Loucy (cell line): ENCODE results near the gene HOXD10.

ENCODE experiments used
- CTCF ChIP-seq: fragments of 200-600 bp; sonication (generic); conservative IDR thresholded peaks from 2 replicates; pipeline ENCODE4 v1.5.1; 2014; ENCODE audit warnings: mild to moderate bottlenecking, antibody characterized with exemption, low read length
- EZH2phosphoT487 ChIP-seq: fragments of 200-600 bp; IDR thresholded peaks from 2 replicates; pipeline ENCODE4 v1.6.1; 2018; ENCODE audit warnings: antibody characterized with exemption, mild to moderate bottlenecking, moderate library complexity, borderline replicate concordance

DNA sequence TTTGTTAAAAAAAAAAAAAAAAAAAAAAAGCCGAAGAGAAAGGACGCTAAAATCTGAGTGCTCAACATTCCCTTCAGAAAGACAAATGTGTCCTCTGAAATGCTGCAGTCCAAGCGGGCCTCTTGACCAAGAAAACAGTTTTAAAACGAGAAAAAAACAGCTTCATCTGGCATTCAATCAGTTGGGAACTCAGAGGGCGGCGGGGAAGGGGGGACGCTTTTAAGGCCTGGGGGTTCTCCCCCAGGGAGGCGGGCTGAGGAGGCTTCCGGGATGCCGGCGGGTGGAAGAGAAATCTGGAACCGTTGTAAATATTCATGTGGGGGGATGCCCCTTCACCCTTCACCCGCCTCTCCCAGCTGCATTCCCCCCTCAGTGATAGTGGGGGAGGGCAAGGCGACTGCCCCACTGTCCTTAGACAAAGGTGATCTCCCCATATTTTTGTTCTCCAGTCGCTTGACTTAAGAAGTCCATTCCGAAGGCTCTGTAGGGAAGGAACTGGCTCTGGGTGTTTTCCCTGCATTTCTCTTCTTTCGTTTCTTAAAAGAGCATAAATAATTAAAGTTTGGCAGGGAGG lies 12.7 kb upstream of the HOXD10 start:
- TF ChIP-seq CTCF, result no peak
- TF ChIP-seq EZH2phosphoT487, result no peak
